ENCODE data around the gene BCL2L11.

BCL2L11 gene

GRCh38 chr2:111202266-111203040 lies 81.7 kb downstream of the BCL2L11 start:
- no peaks in the 10 kb centered on the region for H3K9me3 ChIP-seq (ENCODE audit: low read length)
- no peaks in the 10 kb centered on the region for H3K36me3 ChIP-seq (ENCODE audit: insufficient read depth, low read length)
- no peaks in the 10 kb centered on the region for H3K27me3 ChIP-seq (ENCODE audit: insufficient read depth, low read length)
- no peaks in the 10 kb centered on the region for H3K4me1 ChIP-seq (ENCODE audit: insufficient read depth, low read length)
- no peak overlapping the region for H2AFZ ChIP-seq (ENCODE audit: low read depth, low read length)
- no peak overlapping the region for H3K4me3 ChIP-seq (ENCODE audit: low read length)

- H3K9me3 ChIP-seq (ENCODE audit: low read length) = no peaks in the 10 kb centered on the region
- no peaks in the 10 kb centered on the region for H3K4me1 ChIP-seq (ENCODE audit: insufficient read depth, low read length)
- no peak overlapping the region for H3K4me3 ChIP-seq (ENCODE audit: low read length)
- H3K36me3 ChIP-seq (ENCODE audit: insufficient read depth, low read length) = no peaks in the 10 kb centered on the region
- H3K27me3 ChIP-seq (ENCODE audit: insufficient read depth, low read length) = no peaks in the 10 kb centered on the region
- H2AFZ ChIP-seq (ENCODE audit: low read depth, low read length) = no peak overlapping the region
Measured at GRCh38 chr2:111204706-111205105, 84.0 kb downstream of the BCL2L11 start.

GRCh38 chr2:111205774-111206173 lies 85.1 kb downstream of the BCL2L11 start:
- Histone ChIP-seq H3K27me3 (ENCODE audit: insufficient read depth, low read length) (no peaks in the 10 kb centered on the region), H3K9me3 (ENCODE audit: low read length) (no peaks in the 10 kb centered on the region), H3K36me3 (ENCODE audit: insufficient read depth, low read length) (no peaks in the 10 kb centered on the region), H3K4me1 (ENCODE audit: insufficient read depth, low read length) (no peaks in the 10 kb centered on the region), H3K4me3 (ENCODE audit: low read length) (no peak overlapping the region), H2AFZ (ENCODE audit: low read depth, low read length) (no peak overlapping the region)

GRCh38 chr2:111207851-111208250 lies 87.1 kb downstream of the BCL2L11 start:
- no peak overlapping the region for H3K4me3 ChIP-seq (ENCODE audit: low read length)
- H3K36me3 ChIP-seq (ENCODE audit: insufficient read depth, low read length) = no peaks in the 10 kb centered on the region
- H2AFZ ChIP-seq (ENCODE audit: low read depth, low read length) = no peak overlapping the region
- no peaks in the 10 kb centered on the region for H3K4me1 ChIP-seq (ENCODE audit: insufficient read depth, low read length)
- no peaks in the 10 kb centered on the region for H3K9me3 ChIP-seq (ENCODE audit: low read length)
- no peaks in the 10 kb centered on the region for H3K27me3 ChIP-seq (ENCODE audit: insufficient read depth, low read length)

GRCh38 chr2:111208639-111209038 lies 87.9 kb downstream of the BCL2L11 start:
- Histone ChIP-seq H3K4me1 (ENCODE audit: insufficient read depth, low read length) (no peaks in the 10 kb centered on the region), H3K9me3 (ENCODE audit: low read length) (no peaks in the 10 kb centered on the region)

GRCh38 chr2:111209045-111209514 lies 88.4 kb downstream of the BCL2L11 start:
- Histone ChIP-seq H3K36me3 (ENCODE audit: insufficient read depth, low read length) (no peaks in the 10 kb centered on the region), H3K9me3 (ENCODE audit: low read length) (no peaks in the 10 kb centered on the region), H3K27me3 (ENCODE audit: insufficient read depth, low read length) (no peaks in the 10 kb centered on the region), H3K4me3 (ENCODE audit: low read length) (no peak overlapping the region), H2AFZ (ENCODE audit: low read depth, low read length) (no peak overlapping the region), H3K4me1 (ENCODE audit: insufficient read depth, low read length) (no peaks in the 10 kb centered on the region)

More at GRCh38 chr2:111208639-111209038, 87.9 kb downstream of the BCL2L11 start:
- H2AFZ ChIP-seq (ENCODE audit: low read depth, low read length) = no peak overlapping the region
- no peak overlapping the region for H3K4me3 ChIP-seq (ENCODE audit: low read length)
- no peaks in the 10 kb centered on the region for H3K36me3 ChIP-seq (ENCODE audit: insufficient read depth, low read length)
- no peaks in the 10 kb centered on the region for H3K27me3 ChIP-seq (ENCODE audit: insufficient read depth, low read length)

GRCh38 chr2:111210036-111210435 lies 89.3 kb downstream of the BCL2L11 start:
- Histone ChIP-seq H3K4me1 (ENCODE audit: insufficient read depth, low read length) (no peaks in the 10 kb centered on the region), H3K9me3 (ENCODE audit: low read length) (peaks cover 4% of the 10 kb centered on the region), H3K27me3 (ENCODE audit: insufficient read depth, low read length) (no peaks in the 10 kb centered on the region), H3K36me3 (ENCODE audit: insufficient read depth, low read length) (no peaks in the 10 kb centered on the region), H2AFZ (ENCODE audit: low read depth, low read length) (no peak overlapping the region), H3K4me3 (ENCODE audit: low read length) (no peak overlapping the region)

GRCh38 chr2:111213877-111214276 lies 93.2 kb downstream of the BCL2L11 start:
- H3K9me3 ChIP-seq (ENCODE audit: low read length) = peaks cover 15% of the 10 kb centered on the region
- no peak overlapping the region for H3K4me3 ChIP-seq (ENCODE audit: low read length)
- H2AFZ ChIP-seq (ENCODE audit: low read depth, low read length) = no peak overlapping the region
- H3K4me1 ChIP-seq (ENCODE audit: insufficient read depth, low read length) = no peaks in the 10 kb centered on the region
- H3K27me3 ChIP-seq (ENCODE audit: insufficient read depth, low read length) = no peaks in the 10 kb centered on the region
- no peaks in the 10 kb centered on the region for H3K36me3 ChIP-seq (ENCODE audit: insufficient read depth, low read length)

- H3K36me3 ChIP-seq (ENCODE audit: insufficient read depth, low read length) = no peaks in the 10 kb centered on the region
- no peak overlapping the region for H2AFZ ChIP-seq (ENCODE audit: low read depth, low read length)
- H3K4me1 ChIP-seq (ENCODE audit: insufficient read depth, low read length) = peaks cover 3% of the 10 kb centered on the region
- H3K4me3 ChIP-seq (ENCODE audit: low read length) = no peak overlapping the region
- H3K27me3 ChIP-seq (ENCODE audit: insufficient read depth, low read length) = no peaks in the 10 kb centered on the region
- peaks cover 15% of the 10 kb centered on the region for H3K9me3 ChIP-seq (ENCODE audit: low read length)
Measured at GRCh38 chr2:111216811-111217652, 96.3 kb downstream of the BCL2L11 start.
